Common myeloid progenitor, CD34-positive (primary cell): Measurements from ENCODE around the gene DUSP6.

Experiments
- CTCF ChIA-PET: fragments of 350-600 bp; sonication (Branson Sonifier 250); formaldehyde crosslinking; loops from one replicate; lab custom pipeline; 2021; ENCODE audit warnings: antibody characterized with exemption; lab: Charles Lee
- POLR2A ChIA-PET: fragments of 350-600 bp; sonication (Branson Sonifier 250); formaldehyde crosslinking; loops from one replicate; lab custom pipeline; 2021; ENCODE audit warnings: antibody characterized with exemption; lab: Charles Lee
- DNase-seq, 3 donors: peaks; one replicate each; pipeline versions ENCODE4 v3.0.0 to v3.0.0-alpha.2; 2013
- H3K27ac ChIP-seq, 2 experiments: 1 replicate in 1 of 2; 2 replicates in 1 of 2; pipeline ENCODE4 v1.7.0; 2013; ENCODE audit warnings: inconsistent platforms in 2 of 2, low read length in 2 of 2, mild to moderate bottlenecking in 2 of 2, low read depth in 1 of 2, moderate library complexity in 1 of 2; ENCODE audit not compliant: severe bottlenecking in 2 of 2, insufficient read depth in 1 of 2, poor library complexity in 1 of 2
- H3K27me3 ChIP-seq, 5 experiments: replicated peaks in 2 of 5; 1 replicate in 3 of 5; 2 replicates in 2 of 5; pipeline versions ENCODE4 v1.6.1 to v1.7.0; 2013; ENCODE audit warnings: low read length in 4 of 5, mild to moderate bottlenecking in 2 of 5, moderate library complexity in 2 of 5, inconsistent platforms in 1 of 5; ENCODE audit not compliant: insufficient read depth in 5 of 5, control insufficient read depth in 4 of 5
- H3K36me3 ChIP-seq, 4 experiments: 1 replicate in 2 of 4; 2 replicates in 2 of 4; pipeline versions ENCODE4 v1.6.1 to v1.7.0; 2013; ENCODE audit warnings: low read length in 3 of 4, control low read depth in 1 of 4, mild to moderate bottlenecking in 1 of 4; ENCODE audit not compliant: control insufficient read depth in 4 of 4, insufficient read depth in 4 of 4
- H3K4me1 ChIP-seq, 4 experiments: 1 replicate in 3 of 4; 2 replicates in 1 of 4; pipeline versions ENCODE4 v1.6.1 to v1.7.1; 2013; ENCODE audit warnings: low read length in 3 of 4, mild to moderate bottlenecking in 3 of 4, control low read depth in 1 of 4, inconsistent platforms in 1 of 4, moderate library complexity in 1 of 4; ENCODE audit not compliant: control insufficient read depth in 4 of 4, insufficient read depth in 4 of 4; ENCODE audit errors: control extremely low read depth in 1 of 4
- H3K4me3 ChIP-seq, 7 experiments: 1 replicate in 4 of 7; 2 replicates in 3 of 7; pipeline versions ENCODE4 v1.5.1 to v1.7.0; 2013; ENCODE audit warnings: mild to moderate bottlenecking in 7 of 7, low read length in 6 of 7, moderate library complexity in 6 of 7, inconsistent platforms in 2 of 7, low read depth in 2 of 7, control low read depth in 1 of 7; ENCODE audit not compliant: insufficient read depth in 4 of 7, control insufficient read depth in 1 of 7; ENCODE audit errors: extremely low read depth in 1 of 7
- H3K9me3 ChIP-seq, 5 experiments: 1 replicate in 4 of 5; 2 replicates in 1 of 5; pipeline versions ENCODE4 v1.6.1 to v1.7.1; 2013; ENCODE audit warnings: low read length in 4 of 5, mild to moderate bottlenecking in 2 of 5, inconsistent platforms in 1 of 5, low read depth in 1 of 5, moderate library complexity in 1 of 5; ENCODE audit not compliant: control insufficient read depth in 4 of 5, insufficient read depth in 2 of 5; ENCODE audit errors: control extremely low read depth in 1 of 5
- WGBS: methylation state at CpG from one replicate; pipeline ENCODE4 v1.1.5; 2013; ENCODE audit not compliant: insufficient coverage; 5-methylcytosine and 5-hydroxymethylcytosine counted together

Gene DUSP6

GRCh38 chr12:89352242-89352491 lies 134 bp downstream of the DUSP6 start:
- Histone ChIP-seq H3K4me1 (peaks cover 31 to 78% (median 65%) of the 10 kb centered on the region in 4 experiments), H3K36me3 (peaks cover 2 to 29% (median 14%) of the 10 kb centered on the region in 4 experiments), H3K4me3 (peak overlapping the region; percentile 87 to 97 (median 93)), H3K9me3 (no peaks in the 10 kb centered on the region), H3K27me3 (no peaks in the 10 kb centered on the region), H3K27ac (peak overlapping the region; percentile 86 to 88)
- no peak for DNase-seq
- ChIA-PET CTCF (interaction anchor here (0.7 to 2.8 kb wide), 7 partner anchors 100 to 333 kb away, joined by 3 to 10 read pairs (median 4); no protein-coding TSS in a partner anchor), POLR2A (interaction anchor here (0.6 to 1.5 kb wide), 4 partner anchors 108 to 190 kb away, joined by 3 to 4 read pairs (median 3); partner anchors contain the start of gene GALNT4)
- WGBS: 0% methylated on average over 3 of the region's 10 CpGs

- H3K9me3 ChIP-seq: no peaks in the 10 kb centered on the region
- POLR2A ChIA-PET: interaction anchor here (0.6 to 1.4 kb wide), 3 partner anchors 108 to 190 kb away, joined by 3 read pairs; no protein-coding TSS in a partner anchor
- under 1% methylated on average over 82 of the region's 87 CpGs for WGBS
- H3K27me3 ChIP-seq: no peaks in the 10 kb centered on the region
- H3K36me3 ChIP-seq: peaks cover 2 to 29% (median 14%) of the 10 kb centered on the region in 4 experiments
- CTCF ChIA-PET: interaction anchor here (0.7 to 2.8 kb wide), 8 partner anchors 100 to 332 kb away, joined by 3 to 10 read pairs (median 4); no protein-coding TSS in a partner anchor
- peaks cover 35 to 83% (median 70%) of the 10 kb centered on the region in 4 experiments for H3K4me1 ChIP-seq
- peak overlapping the region; percentile 87 to 97 (median 93) for H3K4me3 ChIP-seq
- DNase-seq: peak in 2 of 3 donors; percentile 31 to 59
- peak overlapping the region; percentile 86 to 88 for H3K27ac ChIP-seq
Observed at GRCh38 chr12:89351489-89352241, 636 bp downstream of the DUSP6 start.

- H3K27ac ChIP-seq: peak overlapping the region; percentile 86 to 88
- no peaks in the 10 kb centered on the region for H3K9me3 ChIP-seq
- DNase-seq: peak in 1 of 3 donors; percentile 47
- peaks cover 40 to 89% (median 75%) of the 10 kb centered on the region in 4 experiments for H3K4me1 ChIP-seq
- no peaks in the 10 kb centered on the region for H3K27me3 ChIP-seq
- ChIA-PET POLR2A (no interaction called here), CTCF (interaction anchor here (1.1 to 2.8 kb wide), 5 partner anchors 107 to 304 kb away, joined by 3 to 10 read pairs (median 4); no protein-coding TSS in a partner anchor)
- WGBS: 2% methylated on average over 37 of the region's 51 CpGs
- peak overlapping the region; percentile 87 to 97 (median 93) for H3K4me3 ChIP-seq
- H3K36me3 ChIP-seq: peaks cover 2 to 29% (median 14%) of the 10 kb centered on the region in 4 experiments
Observed at GRCh38 chr12:89350630-89351488, 1.4 kb downstream of the DUSP6 start.

- no peak for DNase-seq
- ChIA-PET POLR2A (interaction anchor here (0.6 kb wide), 1 partner anchor 522 kb away, joined by 3 read pairs; no protein-coding TSS in a partner anchor), CTCF (interaction anchor here (0.6 to 1.8 kb wide), 3 partner anchors 35 to 303 kb away, joined by 3 to 6 read pairs (median 3); no protein-coding TSS in a partner anchor)
- H3K9me3 ChIP-seq: no peaks in the 10 kb centered on the region
- no peaks in the 10 kb centered on the region for H3K27me3 ChIP-seq
- peaks cover 2 to 29% (median 14%) of the 10 kb centered on the region in 4 experiments for H3K36me3 ChIP-seq
- peaks cover 44 to 94% (median 79%) of the 10 kb centered on the region in 4 experiments for H3K4me1 ChIP-seq
- 0% methylated on average over 7 of the region's 7 CpGs for WGBS
- H3K4me3 ChIP-seq: peak overlapping the region in 6 of 7 experiments; percentile 90 to 97 (median 94)
- H3K27ac ChIP-seq: peak overlapping the region; percentile 86 to 88
Observed at GRCh38 chr12:89350260-89350629, 2.1 kb downstream of the DUSP6 start.

GRCh38 chr12:89349814-89350213 lies 2.5 kb downstream of the DUSP6 start:
- peak overlapping the region in 1 of 2 experiments; percentile 88 for H3K27ac ChIP-seq
- CTCF ChIA-PET: interaction anchor here (0.6 to 1.3 kb wide), 4 partner anchors 10 to 302 kb away, joined by 3 read pairs; no protein-coding TSS in a partner anchor
- H3K36me3 ChIP-seq: peaks cover 2 to 29% (median 14%) of the 10 kb centered on the region in 4 experiments
- H3K9me3 ChIP-seq: no peaks in the 10 kb centered on the region
- peaks cover 48 to 94% (median 80%) of the 10 kb centered on the region in 4 experiments for H3K4me1 ChIP-seq
- no peak for DNase-seq
- POLR2A ChIA-PET: interaction anchor here (0.6 kb wide), 1 partner anchor 522 kb away, joined by 3 read pairs; no protein-coding TSS in a partner anchor
- 0% methylated on average over 3 of the region's 6 CpGs for WGBS
- no peaks in the 10 kb centered on the region for H3K27me3 ChIP-seq
- H3K4me3 ChIP-seq: peak overlapping the region in 6 of 7 experiments; percentile 90 to 97 (median 94)

GRCh38 chr12:89348894-89349699 lies 3.2 kb downstream of the DUSP6 start:
- peaks cover 2 to 29% (median 14%) of the 10 kb centered on the region in 4 experiments for H3K36me3 ChIP-seq
- 59% methylated on average over 9 of the region's 10 CpGs for WGBS
- H3K27me3 ChIP-seq: no peaks in the 10 kb centered on the region
- H3K4me1 ChIP-seq: peaks cover 49 to 94% (median 78%) of the 10 kb centered on the region in 4 experiments
- H3K4me3 ChIP-seq: peak overlapping the region in 6 of 7 experiments; percentile 90 to 97 (median 94)
- no peak overlapping the region for H3K27ac ChIP-seq
- H3K9me3 ChIP-seq: no peaks in the 10 kb centered on the region
- DNase-seq: no peak
- POLR2A ChIA-PET: no interaction called here
- CTCF ChIA-PET: interaction anchor here (0.8 to 1.4 kb wide), 4 partner anchors 10 to 301 kb away, joined by 3 read pairs; no protein-coding TSS in a partner anchor
